Breast epithelium (tissue), 3 donors: ENCODE results near the gene MRPL37.

Experiments
- CTCF ChIP-seq, 3 donors: fragments of 450-650 bp; IDR thresholded peaks; one replicate each; pipeline ENCODE4 v1.5.1; 2016 to 2017; ENCODE audit warnings: antibody characterized with exemption in 3 of 3, mild to moderate bottlenecking in 3 of 3, moderate library complexity in 3 of 3
- POLR2A ChIP-seq: fragments of 450-650 bp; IDR thresholded peaks from one replicate; pipeline ENCODE4 v1.6.1; 2016; ENCODE audit warnings: antibody characterized with exemption, mild to moderate bottlenecking, moderate library complexity
- POLR2AphosphoS5 ChIP-seq, 3 donors: sonication (generic); formaldehyde crosslinking; IDR thresholded peaks; one replicate each; pipeline ENCODE4 v1.6.1; 2017; ENCODE audit warnings: antibody characterized with exemption in 3 of 3

- TF ChIP-seq CTCF (IDR thresholded peaks at IDR 0.05) = no peak
- TF ChIP-seq POLR2AphosphoS5 (IDR thresholded peaks at IDR 0.05) = no peak
- TF ChIP-seq POLR2A = no peak
These were observed 66.9 kb downstream of the MRPL37 start for GRCh38 chr1:54266908-54267307.
